ENCODE measurements around the gene SLC5A10. TPM values are rescaled to one million over a fixed set of nuclear protein-coding genes. Genes with fewer than 3 reads are reported as not detected.

Gene SLC5A10
- total RNA-seq, 4 donors from 2014 or later = not detected

DNA sequence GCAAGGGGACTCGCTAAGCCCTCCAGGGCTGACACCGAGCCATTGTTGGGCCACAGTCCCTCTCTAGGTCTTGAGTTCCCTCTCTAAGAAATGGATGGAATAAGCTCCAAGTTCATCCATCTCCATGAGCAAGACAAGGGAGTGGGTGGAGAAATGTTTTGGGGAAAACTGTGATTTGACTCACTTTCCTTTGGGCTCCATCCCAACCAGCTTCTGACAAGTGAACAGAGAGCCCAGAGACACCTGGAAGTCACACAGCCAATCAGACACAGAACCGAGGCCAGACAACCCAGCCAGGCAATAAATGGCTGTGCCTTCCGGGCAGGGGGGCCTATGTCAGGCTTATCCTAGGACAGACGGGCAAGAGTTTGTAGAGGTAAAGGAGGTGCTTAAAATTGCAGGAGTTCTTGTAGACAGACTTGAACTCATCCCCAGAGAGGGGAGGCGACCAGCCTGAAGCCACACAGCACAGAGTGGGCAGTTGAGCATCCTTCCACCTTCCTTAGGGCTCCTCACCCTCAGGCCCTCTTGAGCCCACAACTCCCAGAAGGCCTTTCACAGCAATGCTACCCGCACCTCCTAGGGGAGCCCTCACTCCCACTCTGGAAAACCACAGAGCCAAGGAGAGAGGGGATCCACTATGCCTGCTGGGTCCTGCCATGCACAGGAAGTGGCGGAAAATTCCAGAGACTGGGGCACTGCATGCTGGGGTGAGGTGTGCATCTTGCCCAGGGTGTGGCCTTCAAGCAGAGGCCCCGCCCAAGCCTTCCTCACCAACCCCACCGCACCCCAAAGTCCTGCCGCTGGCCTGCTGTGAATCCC is 62.1 kb downstream of the SLC5A10 start:
- H3K4me3 ChIP-seq = no peak overlapping the region

DNA sequence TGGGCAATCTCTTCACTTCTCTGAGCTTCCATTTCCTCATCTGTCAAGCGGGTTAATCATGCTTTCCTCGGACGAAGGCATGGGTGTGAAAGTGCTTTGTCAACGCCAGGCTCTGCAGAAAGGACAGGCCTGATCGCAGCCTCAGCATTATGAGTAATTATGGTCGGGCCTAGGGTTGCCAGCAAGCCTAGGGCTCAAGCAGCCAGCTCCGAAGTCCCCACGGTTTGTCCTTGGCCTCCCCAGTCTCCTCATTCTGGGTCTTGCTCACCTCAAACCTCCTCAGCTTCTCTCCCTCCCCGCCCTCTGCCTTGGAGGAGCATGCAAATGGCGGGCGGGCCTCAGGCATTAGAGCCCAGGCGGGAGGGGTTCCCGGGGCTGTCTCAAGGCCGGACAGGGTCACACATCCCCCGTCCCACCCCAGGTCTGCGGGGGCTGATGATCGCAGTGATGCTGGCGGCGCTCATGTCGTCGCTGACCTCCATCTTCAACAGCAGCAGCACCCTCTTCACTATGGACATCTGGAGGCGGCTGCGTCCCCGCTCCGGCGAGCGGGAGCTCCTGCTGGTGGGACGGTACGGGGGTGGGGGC is 62.8 kb downstream of the SLC5A10 start:
- in situ Hi-C loops (cut with MboI; ENCODE audit: low pct_ligation_motif_present in 1 of 4, low pct_unique_long_range_greater_than_20kb in 1 of 4, low sequenced_read_pairs in 3 of 4) (no loop called here), intact Hi-C loops (cut with DNase I; ENCODE audit: low total_unique reads) (no loop called here)
- Histone ChIP-seq H3K27me3 (no peaks in the 10 kb centered on the region), H3K9me3 (no peaks in the 10 kb centered on the region), H3K27ac (no peak overlapping the region), H3K36me3 (no peaks in the 10 kb centered on the region), H3K4me3 (no peak overlapping the region), H3K4me1 (peaks cover 7 to 29% (median 24%) of the 10 kb centered on the region in 4 donors)
- DNase-seq = no peak
- TF ChIP-seq POLR2A (IDR thresholded peaks at IDR 0.05) = no peak
- TF ChIP-seq, protein P1, sequence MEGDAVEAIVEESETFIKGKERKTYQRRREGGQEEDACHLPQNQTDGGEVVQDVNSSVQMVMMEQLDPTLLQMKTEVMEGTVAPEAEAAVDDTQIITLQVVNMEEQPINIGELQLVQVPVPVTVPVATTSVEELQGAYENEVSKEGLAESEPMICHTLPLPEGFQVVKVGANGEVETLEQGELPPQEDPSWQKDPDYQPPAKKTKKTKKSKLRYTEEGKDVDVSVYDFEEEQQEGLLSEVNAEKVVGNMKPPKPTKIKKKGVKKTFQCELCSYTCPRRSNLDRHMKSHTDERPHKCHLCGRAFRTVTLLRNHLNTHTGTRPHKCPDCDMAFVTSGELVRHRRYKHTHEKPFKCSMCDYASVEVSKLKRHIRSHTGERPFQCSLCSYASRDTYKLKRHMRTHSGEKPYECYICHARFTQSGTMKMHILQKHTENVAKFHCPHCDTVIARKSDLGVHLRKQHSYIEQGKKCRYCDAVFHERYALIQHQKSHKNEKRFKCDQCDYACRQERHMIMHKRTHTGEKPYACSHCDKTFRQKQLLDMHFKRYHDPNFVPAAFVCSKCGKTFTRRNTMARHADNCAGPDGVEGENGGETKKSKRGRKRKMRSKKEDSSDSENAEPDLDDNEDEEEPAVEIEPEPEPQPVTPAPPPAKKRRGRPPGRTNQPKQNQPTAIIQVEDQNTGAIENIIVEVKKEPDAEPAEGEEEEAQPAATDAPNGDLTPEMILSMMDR (IDR thresholded peaks at IDR 0.05) = no peak
- no peak for TF ChIP-seq POLR2AphosphoS5 (IDR thresholded peaks at IDR 0.05)
- TF ChIP-seq EP300 (IDR thresholded peaks at IDR 0.05; ENCODE audit: low read depth) = no peak
- WGBS, 2 donors (ENCODE audit: low coverage in 1 of 2) = 94% methylated on average over 29 of the region's 29 CpGs; no CpG with 5 or more reads in 1 of the 2 donors

More for the DNA sequence above, 62.1 kb downstream of the SLC5A10 start:
- no peaks in the 10 kb centered on the region for H3K27me3 ChIP-seq
- in situ Hi-C loops (cut with MboI; ENCODE audit: low pct_ligation_motif_present in 1 of 4, low pct_unique_long_range_greater_than_20kb in 1 of 4, low sequenced_read_pairs in 3 of 4) = no loop called here
- peaks cover 7 to 29% (median 24%) of the 10 kb centered on the region in 4 donors for H3K4me1 ChIP-seq
- H3K9me3 ChIP-seq = no peaks in the 10 kb centered on the region
- intact Hi-C loops (cut with DNase I; ENCODE audit: low total_unique reads) = no loop called here
- no peak for DNase-seq
- WGBS, 2 donors (ENCODE audit: low coverage in 1 of 2) = 87 to 100% methylated on average over 1 to 11 of the region's 11 CpGs
- no peak for TF ChIP-seq EP300 (IDR thresholded peaks at IDR 0.05; ENCODE audit: low read depth)
- TF ChIP-seq POLR2A (IDR thresholded peaks at IDR 0.05) = no peak
- TF ChIP-seq, protein P1 (IDR thresholded peaks at IDR 0.05) = no peak
- no peak for TF ChIP-seq POLR2AphosphoS5 (IDR thresholded peaks at IDR 0.05)
- H3K36me3 ChIP-seq = no peaks in the 10 kb centered on the region
- no peak overlapping the region for H3K27ac ChIP-seq

DNA sequence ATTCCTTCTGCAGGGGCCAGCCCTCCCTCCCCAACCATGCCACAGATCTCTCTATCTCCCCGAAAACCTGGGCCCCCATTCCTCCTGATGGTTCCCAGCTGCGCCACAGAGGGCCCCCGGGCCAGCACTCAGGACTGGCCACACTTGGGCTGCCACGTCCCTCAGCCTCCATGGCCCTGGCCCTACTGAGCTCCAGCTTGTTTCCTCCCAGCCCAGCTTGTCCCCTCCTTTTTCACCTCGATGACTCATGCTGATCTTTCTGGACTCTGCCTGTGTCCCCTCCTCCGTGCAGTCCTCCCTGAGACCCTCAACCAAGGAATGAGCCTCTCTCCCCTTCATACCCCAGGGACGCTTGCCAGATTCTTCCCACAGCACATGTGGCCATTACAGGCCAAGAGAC is 63.5 kb downstream of the SLC5A10 start:
- intact Hi-C loops (cut with DNase I; ENCODE audit: low total_unique reads) = no loop called here
- in situ Hi-C loops (cut with MboI; ENCODE audit: low pct_ligation_motif_present in 1 of 4, low pct_unique_long_range_greater_than_20kb in 1 of 4, low sequenced_read_pairs in 3 of 4) = no loop called here
- no peak overlapping the region for H3K4me3 ChIP-seq
- H3K4me1 ChIP-seq = peaks cover 7 to 26% (median 23%) of the 10 kb centered on the region in 4 donors
- H3K27ac ChIP-seq = no peak overlapping the region
- TF ChIP-seq POLR2A (IDR thresholded peaks at IDR 0.05) (no peak), POLR2AphosphoS5 (IDR thresholded peaks at IDR 0.05) (no peak), EP300 (IDR thresholded peaks at IDR 0.05; ENCODE audit: low read depth) (no peak)
- TF ChIP-seq, protein P1 (IDR thresholded peaks at IDR 0.05) = no peak
- WGBS, 2 donors (ENCODE audit: low coverage in 1 of 2) = 33 to 81% methylated on average over 1 to 7 of the region's 7 CpGs
- H3K9me3 ChIP-seq = no peaks in the 10 kb centered on the region
- no peaks in the 10 kb centered on the region for H3K36me3 ChIP-seq
- no peaks in the 10 kb centered on the region for H3K27me3 ChIP-seq
- no peak for DNase-seq

DNA sequence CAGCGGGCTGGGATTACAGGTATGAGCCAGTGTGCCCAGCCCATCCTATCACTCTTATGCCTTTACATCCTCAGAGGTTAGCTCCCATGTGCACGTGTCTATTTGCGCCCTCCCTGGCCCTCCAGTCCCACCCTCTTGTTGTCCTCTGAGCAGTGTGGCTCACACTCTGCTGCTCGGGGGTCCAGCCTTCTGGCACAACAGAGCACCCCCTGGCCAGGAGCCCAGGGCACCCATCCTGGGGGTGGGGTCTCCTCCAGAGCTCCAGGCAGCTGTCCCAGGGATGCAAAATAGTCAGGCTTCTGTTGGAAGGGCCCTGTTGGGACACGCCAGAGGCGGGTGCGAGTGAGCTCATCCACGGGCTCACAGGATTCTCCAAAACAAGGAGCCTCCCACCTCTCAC is 64.3 kb downstream of the SLC5A10 start:
- H3K27me3 ChIP-seq = no peaks in the 10 kb centered on the region
- no peaks in the 10 kb centered on the region for H3K9me3 ChIP-seq
- H3K4me3 ChIP-seq = no peak overlapping the region
- TF ChIP-seq EP300 (IDR thresholded peaks at IDR 0.05; ENCODE audit: low read depth) = no peak
- TF ChIP-seq POLR2AphosphoS5 (IDR thresholded peaks at IDR 0.05) = no peak
- no peak for TF ChIP-seq POLR2A (IDR thresholded peaks at IDR 0.05)
- TF ChIP-seq, protein P1 (IDR thresholded peaks at IDR 0.05) = no peak
- no peak for DNase-seq
- 91% methylated on average over 8 of the region's 8 CpGs; no CpG with 5 or more reads in 1 of the 2 donors for WGBS, 2 donors (ENCODE audit: low coverage in 1 of 2)
- in situ Hi-C loops (cut with MboI; ENCODE audit: low pct_ligation_motif_present in 1 of 4, low pct_unique_long_range_greater_than_20kb in 1 of 4, low sequenced_read_pairs in 3 of 4) = no loop called here
- intact Hi-C loops (cut with DNase I; ENCODE audit: low total_unique reads) = no loop called here
- H3K36me3 ChIP-seq = no peaks in the 10 kb centered on the region
- peaks cover 7 to 19% (median 18%) of the 10 kb centered on the region in 4 donors for H3K4me1 ChIP-seq
- no peak overlapping the region for H3K27ac ChIP-seq

All from transverse colon (tissue), 4 donors.